A549 (cell line): Measurements from ENCODE around the gene MAPK11. TPM values are rescaled to one million over a fixed set of nuclear protein-coding genes. Genes with fewer than 3 reads are reported as not detected.

Source experiments
- ATAC-seq, 2 experiments: fragments of 200-7000 bp in 1 of 2; fragments of >200 bp in 1 of 2; cut with Nextera tagmentation in 1 of 2; cut with Tn5 transposase in 1 of 2; 3 replicates each; pipeline versions ENCODE4 v1.8.0 to v1.9.1; 2018 to 2020; ENCODE audit warnings: mild to moderate bottlenecking in 1 of 2, moderate library complexity in 1 of 2
- CTCF ChIA-PET: fragments of 300-600 bp; sonication (Branson Sonifier 250); formaldehyde crosslinking; extraction: SDS; loops from one replicate; lab custom pipeline; 2021; ENCODE audit warnings: antibody characterized with exemption, inconsistent platforms; lab: Yijun Ruan, JAX
- POLR2A ChIA-PET: fragments of 350-600 bp; formaldehyde crosslinking; extraction: SDS; loops from one replicate; lab custom pipeline; 2021; ENCODE audit warnings: antibody characterized with exemption, inconsistent platforms; lab: Yijun Ruan, JAX
- DNase-seq, 2 experiments: peaks; one replicate each; pipeline versions ENCODE4 v3.0.0 to v3.0.0-alpha.2; 2011 to 2016; ENCODE audit warnings: low read depth in 1 of 2, low spot score in 1 of 2
- FAIRE-seq: peaks from 2 replicates; lab custom pipeline; 2011; peaks lifted over from hg19 to GRCh38; lab: Jason Lieb, UNC
- H3K27ac ChIP-seq, 2 experiments: fragments of >200 bp; sonication (Bioruptor Twin); formaldehyde crosslinking; 3 replicates each; pipeline ENCODE4 v1.5.1; 2016 to 2017
- H3K4me1 ChIP-seq: fragments of >200 bp; sonication (Bioruptor Twin); formaldehyde crosslinking; 3 replicates; pipeline ENCODE4 v1.6.1; 2016
- H3K4me2 ChIP-seq: fragments of >200 bp; sonication (Bioruptor Twin); formaldehyde crosslinking; 3 replicates; pipeline ENCODE4 v1.6.1; 2016
- H3K4me3 ChIP-seq: fragments of >200 bp; sonication (Bioruptor Twin); formaldehyde crosslinking; 3 replicates; pipeline ENCODE4 v1.5.1; 2016
- H3K9me3 ChIP-seq: fragments of >200 bp; sonication (Bioruptor Twin); formaldehyde crosslinking; 3 replicates; pipeline ENCODE4 v1.6.1; 2016
- ATOH8 ChIP-seq: fragments of 250-450 bp; sonication (Bioruptor Pico); IDR thresholded peaks from 2 replicates; pipeline ENCODE4 v1.5.0; 2020; ENCODE audit warnings: low read depth, mild to moderate bottlenecking, moderate library complexity
- BHLHE40 ChIP-seq: IDR thresholded peaks from 2 replicates; pipeline ENCODE4 v1.6.1; 2012; ENCODE audit warnings: low read depth, low read length, inconsistent platforms
- FOSL2 ChIP-seq, 2 experiments: fragments of 450-650 bp in 1 of 2; fragments of >200 bp in 1 of 2; sonication (Bioruptor Twin) in 1 of 2; formaldehyde crosslinking; IDR thresholded peaks; 2 replicates each; pipeline versions ENCODE4 v1.5.0 to v1.6.1; 2016 to 2020; ENCODE audit warnings: mild to moderate bottlenecking in 1 of 2, moderate library complexity in 1 of 2
- GATA3 ChIP-seq: IDR thresholded peaks from 2 replicates; pipeline ENCODE4 v1.6.1; 2012; ENCODE audit warnings: borderline replicate concordance
- HMGXB4 ChIP-seq: fragments of 250-450 bp; sonication (Bioruptor Pico); IDR thresholded peaks from 2 replicates; pipeline ENCODE4 v1.5.0; 2021; ENCODE audit warnings: mild to moderate bottlenecking, moderate library complexity, borderline replicate concordance
- JUN ChIP-seq, 2 experiments: fragments of >200 bp; sonication (Bioruptor Twin); formaldehyde crosslinking; IDR thresholded peaks; 2 replicates in 1 of 2; 3 replicates in 1 of 2; pipeline ENCODE4 v1.6.1; 2016 to 2017
- KDM1A ChIP-seq: fragments of 200-600 bp; sonication (generic); IDR thresholded peaks from 2 replicates; pipeline ENCODE4 v1.6.1; 2016; ENCODE audit warnings: low read depth, mild to moderate bottlenecking
- KDM5A ChIP-seq: fragments of 200-600 bp; sonication (generic); IDR thresholded peaks from 2 replicates; pipeline ENCODE4 v1.6.1; 2016; ENCODE audit warnings: antibody characterized with exemption, mild to moderate bottlenecking
- MYC ChIP-seq: IDR thresholded peaks from 2 replicates; pipeline ENCODE4 v1.6.1; 2012; ENCODE audit warnings: mild to moderate bottlenecking, inconsistent platforms, low read length, improper control_type of control experiment, borderline replicate concordance
- PBX3 ChIP-seq: IDR thresholded peaks from 2 replicates; pipeline ENCODE4 v1.6.1; 2012
- PHF8 ChIP-seq: fragments of 200-600 bp; sonication (generic); IDR thresholded peaks from 2 replicates; pipeline ENCODE4 v1.6.1; 2016; ENCODE audit warnings: low read depth, mild to moderate bottlenecking, antibody characterized with exemption, moderate library complexity, borderline replicate concordance
- RARB ChIP-seq: fragments of 250-450 bp; sonication (Bioruptor Pico); IDR thresholded peaks from 2 replicates; pipeline ENCODE4 v1.8.0; 2021; ENCODE audit warnings: mild to moderate bottlenecking, moderate library complexity
- SMC3 ChIP-seq: fragments of >200 bp; sonication (Bioruptor Twin); formaldehyde crosslinking; IDR thresholded peaks from 3 replicates; pipeline ENCODE4 v1.6.1; 2018; ENCODE audit warnings: inconsistent platforms
- TFCP2L1 ChIP-seq: fragments of 250-450 bp; sonication (Bioruptor Pico); IDR thresholded peaks from 2 replicates; pipeline ENCODE4 v1.5.0; 2021; ENCODE audit warnings: mild to moderate bottlenecking
- TP53 ChIP-seq: fragments of 250-450 bp; sonication (Bioruptor Pico); IDR thresholded peaks from 2 replicates; pipeline ENCODE4 v1.5.0; 2021; ENCODE audit warnings: mild to moderate bottlenecking, moderate library complexity
- ZC3H11A ChIP-seq: fragments of 450-650 bp; IDR thresholded peaks from 2 replicates; pipeline ENCODE4 v1.6.1; 2014; ENCODE audit warnings: antibody characterized with exemption, mild to moderate bottlenecking
- ZNF302 ChIP-seq: fragments of 250-450 bp; sonication (Bioruptor Pico); IDR thresholded peaks from 2 replicates; pipeline ENCODE4 v1.9.0; 2021; ENCODE audit warnings: inconsistent platforms, mild to moderate bottlenecking, moderate library complexity
- WGBS: methylation state at CpG from one replicate; pipeline ENCODE4 v1.1.6; 2017; ENCODE audit errors: missing lambda C conversion rate; 5-methylcytosine and 5-hydroxymethylcytosine counted together
- polyA plus RNA-seq, 4 experiments: library from polyadenylated mRNA; depleted of rRNA in 3 of 4; stranded (reverse); fragments of >200 nt; fragmentation: RNase III in 1 of 4; extraction: RNeasy Plus Mini Kit Qiagen cat#74134 plus additional on column Dnase treatment in 1 of 4; gene quantifications; 2 replicates in 3 of 4; 3 replicates in 1 of 4; pipeline ENCODE4 v1.2.3, GENCODE V29; 2011 to 2017
- TF ChIP-seq, protein P1 (sequence below): fragments of 150-350 bp; IDR thresholded peaks from 2 replicates; pipeline ENCODE4 v1.6.1; 2014; ENCODE audit warnings: low read depth, mild to moderate bottlenecking, low read length
- TF ChIP-seq, protein P2 (sequence below): IDR thresholded peaks from 2 replicates; pipeline ENCODE4 v1.6.1; 2012

Gene MAPK11
- polyA plus RNA-seq, 2 of the 4 experiments (the other 2 are of a cell fraction) = 1.6 to 5.5 TPM

DNA sequence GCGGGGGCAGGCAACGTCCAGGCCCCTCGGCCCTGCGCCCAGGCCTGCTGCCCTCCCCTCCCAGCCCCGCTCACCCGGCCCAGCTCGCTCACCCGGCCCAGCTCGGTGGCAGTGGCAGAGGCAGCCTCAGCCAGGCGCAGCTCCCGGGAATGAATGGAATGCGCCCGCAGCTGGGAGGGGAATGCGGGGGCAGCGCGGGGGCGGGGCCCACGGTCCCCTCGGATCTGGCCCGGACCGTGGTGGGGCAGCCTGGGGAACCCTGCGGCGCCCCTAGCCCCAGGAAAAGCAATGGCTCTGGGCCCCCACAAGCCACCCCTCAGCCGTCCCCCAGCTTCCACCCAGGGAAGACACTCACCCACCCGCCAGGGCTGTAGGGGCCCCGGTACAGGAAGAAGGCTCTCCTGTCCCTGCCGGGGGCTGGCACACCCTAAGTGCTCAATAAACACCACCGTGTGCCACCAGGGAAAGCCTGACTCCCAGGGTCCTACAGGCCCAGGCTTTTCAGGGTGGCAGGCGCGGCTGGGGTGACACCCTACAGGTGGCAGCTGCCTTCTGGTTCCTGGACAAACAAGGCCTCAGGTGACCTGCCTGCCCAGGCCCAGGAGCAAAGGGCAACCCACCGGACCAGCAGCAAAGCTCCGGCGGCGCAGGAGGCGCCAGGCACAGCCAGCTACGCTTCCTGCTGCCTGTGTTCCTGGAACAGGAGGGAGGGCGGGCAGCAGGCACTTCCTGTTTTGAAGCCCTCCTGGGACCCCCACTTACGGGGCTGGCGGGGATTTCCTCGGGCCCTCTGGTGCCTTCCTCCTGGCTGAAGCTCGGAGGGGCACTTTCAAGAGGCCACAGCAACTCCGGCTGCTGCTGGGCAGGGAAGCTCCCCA is 23.5 kb upstream of the MAPK11 start:
- CTCF ChIA-PET = interaction anchor here (0.8 to 5.2 kb wide), 11 partner anchors 9 to 327 kb away, joined by 3 to 35 read pairs (median 4); partner anchors contain the start of gene DENND6B
- peaks cover 48% of the 10 kb centered on the region for H3K4me1 ChIP-seq
- no peak; a peak in 1 of 5 replicates for TF ChIP-seq JUN (IDR thresholded peaks at IDR 0.05)
- 0 out of 2 replicates have a peak, but pooled peaks have one; percentile 31 for TF ChIP-seq PBX3
- TF ChIP-seq ZC3H11A = no peak
- peak overlapping the region; percentile 35 for H3K4me3 ChIP-seq
- 21% methylated on average over 3 of the region's 42 CpGs for WGBS
- H3K9me3 ChIP-seq = no peaks in the 10 kb centered on the region
- peak in 1 of 2 experiments; percentile 62 for DNase-seq
- peak overlapping the region; percentile 92 to 94 for H3K27ac ChIP-seq
- peak; percentile 71 to 84 for ATAC-seq
- peak overlapping the region; percentile 92 for H3K4me2 ChIP-seq
- POLR2A ChIA-PET = interaction anchor here (0.6 to 2.4 kb wide), 5 partner anchors 11 to 180 kb away, joined by 3 to 11 read pairs (median 3); no protein-coding TSS in a partner anchor
- FAIRE-seq = no peak

DNA sequence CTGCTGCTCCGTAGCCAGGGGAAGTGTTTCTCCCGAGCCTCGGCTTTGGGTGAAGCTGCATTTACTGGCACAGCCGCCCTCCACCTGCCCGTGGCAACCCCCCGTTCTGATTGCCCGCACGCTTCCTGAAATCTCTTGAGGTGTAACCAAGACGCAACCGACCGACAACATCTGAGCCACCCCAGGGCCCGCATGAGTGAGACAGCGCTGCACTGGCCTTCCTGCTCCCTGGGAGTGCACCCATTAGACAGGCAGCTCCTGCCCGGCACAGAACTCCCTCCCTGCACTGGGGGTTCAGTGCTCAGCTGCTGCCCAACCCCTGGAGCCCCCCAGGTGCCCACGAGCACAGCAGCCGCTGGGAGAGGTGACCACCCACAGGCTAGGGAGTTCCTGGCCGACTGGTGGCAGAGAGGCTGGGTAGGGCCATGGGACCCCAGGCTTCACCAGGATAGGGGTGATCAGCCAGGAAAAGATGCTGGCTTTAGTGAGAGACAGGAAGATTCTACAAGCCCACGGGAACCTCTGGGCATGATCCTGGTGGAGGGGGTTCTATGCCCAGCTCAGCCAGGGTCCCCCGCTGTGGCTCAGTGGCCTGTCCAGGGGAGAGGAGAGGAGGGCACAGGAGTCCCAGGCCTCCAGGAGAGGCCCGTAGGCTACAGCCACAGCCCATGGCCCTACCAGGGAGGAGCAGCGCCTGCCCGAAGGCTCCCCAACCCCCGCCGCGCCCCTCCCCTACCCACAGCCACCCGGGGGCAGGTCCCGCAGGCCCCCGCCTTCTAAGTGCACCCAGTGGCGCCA is 22.7 kb upstream of the MAPK11 start:
- ATAC-seq = peak; percentile 32 to 60
- CTCF ChIA-PET = interaction anchor here (1.0 to 5.2 kb wide), 6 partner anchors 14 to 50 kb away, joined by 4 to 35 read pairs (median 5); partner anchors contain the start of genes DENND6B and PLXNB2
- no peak for TF ChIP-seq TP53
- no peak for TF ChIP-seq ZNF302 (CRISPR knock-in tag)
- TF ChIP-seq, protein P1, sequence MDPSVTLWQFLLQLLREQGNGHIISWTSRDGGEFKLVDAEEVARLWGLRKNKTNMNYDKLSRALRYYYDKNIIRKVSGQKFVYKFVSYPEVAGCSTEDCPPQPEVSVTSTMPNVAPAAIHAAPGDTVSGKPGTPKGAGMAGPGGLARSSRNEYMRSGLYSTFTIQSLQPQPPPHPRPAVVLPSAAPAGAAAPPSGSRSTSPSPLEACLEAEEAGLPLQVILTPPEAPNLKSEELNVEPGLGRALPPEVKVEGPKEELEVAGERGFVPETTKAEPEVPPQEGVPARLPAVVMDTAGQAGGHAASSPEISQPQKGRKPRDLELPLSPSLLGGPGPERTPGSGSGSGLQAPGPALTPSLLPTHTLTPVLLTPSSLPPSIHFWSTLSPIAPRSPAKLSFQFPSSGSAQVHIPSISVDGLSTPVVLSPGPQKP = no peak
- no peak for TF ChIP-seq RARB (CRISPR knock-in tag)
- TF ChIP-seq PHF8 = no peak
- no peak for TF ChIP-seq FOSL2 (IDR thresholded peaks at IDR 0.05)
- no peak for TF ChIP-seq FOSL2 (CRISPR knock-in tag; IDR thresholded peaks at IDR 0.05)
- no peak for TF ChIP-seq ATOH8 (CRISPR knock-in tag)
- TF ChIP-seq, protein P2, sequence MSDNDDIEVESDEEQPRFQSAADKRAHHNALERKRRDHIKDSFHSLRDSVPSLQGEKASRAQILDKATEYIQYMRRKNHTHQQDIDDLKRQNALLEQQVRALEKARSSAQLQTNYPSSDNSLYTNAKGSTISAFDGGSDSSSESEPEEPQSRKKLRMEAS = no peak
- TF ChIP-seq SMC3 = no peak
- TF ChIP-seq MYC = no peak
- DNase-seq = no peak
- POLR2A ChIA-PET = interaction anchor here (0.6 to 2.4 kb wide), 4 partner anchors 10 to 30 kb away, joined by 3 to 11 read pairs (median 3); no protein-coding TSS in a partner anchor
- Histone ChIP-seq H3K4me3 (peak overlapping the region; percentile 35), H3K9me3 (no peaks in the 10 kb centered on the region), H3K27ac (peak overlapping the region; percentile 92 to 94), H3K4me1 (peaks cover 43% of the 10 kb centered on the region), H3K4me2 (peak overlapping the region; percentile 92)
- no CpG with 5 or more reads among the region's 29 CpGs for WGBS
- no peak for FAIRE-seq

DNA sequence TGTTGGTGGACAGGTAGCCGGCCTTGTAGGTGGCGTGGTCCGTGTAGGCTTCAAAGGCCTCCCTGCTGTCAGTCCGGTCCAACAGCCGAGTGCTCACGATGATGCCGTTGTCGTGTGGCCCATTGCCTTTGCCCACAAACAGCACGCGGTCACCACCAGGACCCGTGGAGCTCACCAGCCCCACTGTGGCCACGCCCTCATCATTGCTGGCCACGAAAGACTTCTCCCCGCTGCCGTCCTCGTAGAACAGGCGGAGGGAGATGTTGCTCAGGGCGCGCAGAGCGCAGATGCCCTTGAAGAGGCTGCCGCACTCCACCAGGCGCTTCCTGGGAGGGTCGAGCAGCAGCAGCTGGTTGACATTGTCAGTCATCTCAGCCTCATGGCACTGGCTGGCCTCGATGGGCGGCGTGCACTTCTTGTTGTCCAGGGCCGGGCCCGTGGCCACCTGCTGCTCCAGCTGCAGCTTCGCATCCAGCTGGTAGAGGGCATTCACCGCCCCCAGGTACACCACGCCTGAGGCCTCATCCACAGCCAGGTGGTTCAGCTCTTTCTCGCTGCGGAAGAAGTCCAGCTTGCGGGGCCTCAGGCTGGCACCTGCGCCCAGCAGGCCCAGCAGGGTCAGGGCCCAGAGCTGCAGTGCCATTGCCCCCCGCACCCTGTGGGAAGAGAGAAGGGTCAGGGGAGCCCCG is 19.9 kb upstream of the MAPK11 start:
- Histone ChIP-seq H3K9me3 (no peaks in the 10 kb centered on the region), H3K4me1 (peaks cover 25% of the 10 kb centered on the region), H3K27ac (no peak overlapping the region), H3K4me3 (no peak overlapping the region), H3K4me2 (no peak overlapping the region)
- ATAC-seq = no peak
- TF ChIP-seq KDM5A = no peak
- no peak for TF ChIP-seq BHLHE40
- no peak for TF ChIP-seq TFCP2L1
- TF ChIP-seq HMGXB4 (CRISPR knock-in tag) = no peak
- TF ChIP-seq GATA3 = no peak
- TF ChIP-seq KDM1A = no peak
- ChIA-PET CTCF (interaction anchor here (0.9 to 5.2 kb wide), 5 partner anchors 14 to 52 kb away, joined by 3 to 35 read pairs (median 4); no protein-coding TSS in a partner anchor), POLR2A (no interaction called here)
- DNase-seq = no peak
- WGBS = 96% methylated on average over 9 of the region's 37 CpGs
- no peak for FAIRE-seq
